Ovary (tissue), 9 donors: ENCODE data around the gene LUC7L3. TPM values are rescaled to one million over a fixed set of nuclear protein-coding genes. Genes with fewer than 3 reads are reported as not detected.

Experiments
- DNase-seq, 5 donors: peaks; one replicate each; pipeline ENCODE4 v3.0.0-alpha.2; 2019 to 2020
- H3K27ac ChIP-seq, 2 donors: fragments of 200-600 bp; one replicate each; pipeline versions ENCODE4 v1.5.1 to v1.8.0; 2019 to 2022
- H3K27me3 ChIP-seq: fragments of 200-600 bp; one replicate; pipeline ENCODE4 v1.8.0; 2022
- H3K36me3 ChIP-seq: fragments of 200-600 bp; sonication (generic); one replicate; pipeline ENCODE4 v1.5.1; 2019
- H3K4me1 ChIP-seq: one replicate; pipeline ENCODE4 v1.8.1; 2013; ENCODE audit warnings: mild to moderate bottlenecking, moderate library complexity; ENCODE audit not compliant: insufficient read depth
- H3K4me3 ChIP-seq: fragments of 200-600 bp; sonication (generic); one replicate; pipeline ENCODE4 v1.5.1; 2017
- H3K9me3 ChIP-seq, 2 donors: fragments of 200-600 bp in 1 of 2; sonication (generic) in 1 of 2; one replicate each; pipeline versions ENCODE4 v1.5.1 to v1.8.1; 2013 to 2019; ENCODE audit warnings: mild to moderate bottlenecking in 1 of 2, moderate library complexity in 1 of 2
- CTCF ChIP-seq, 3 donors: fragments of 450-650 bp in 2 of 3; fragments of 200-600 bp in 1 of 3; IDR thresholded peaks; one replicate each; pipeline versions ENCODE4 v1.5.1 to v1.8.0; 2016 to 2022; ENCODE audit warnings: antibody characterized with exemption in 3 of 3, mild to moderate bottlenecking in 1 of 3
- EP300 ChIP-seq: sonication (generic); formaldehyde crosslinking; IDR thresholded peaks from one replicate; pipeline ENCODE4 v1.6.1; 2017; ENCODE audit warnings: antibody characterized with exemption
- POLR2A ChIP-seq: fragments of 450-650 bp; IDR thresholded peaks from one replicate; pipeline ENCODE4 v1.6.1; 2017; ENCODE audit warnings: antibody characterized with exemption, mild to moderate bottlenecking, moderate library complexity
- WGBS, 3 donors: extraction: QIAGEN DNeasy Blood & Tissue Kit in 1 of 3; methylation state at CpG; one replicate each; pipeline versions ENCODE4 v1.1.5 to v1.1.7; 2013 to 2017; 5-methylcytosine and 5-hydroxymethylcytosine counted together
- intact Hi-C, 4 donors: fragments of 100-400 bp; cut with DNase I; formaldehyde crosslinking; loops; one replicate each; pipeline versions ENCODE4 v1.11.0 to v1.15.1; 2022 to 2023
- microRNA-seq, 3 donors: library from miRNA; unstranded; fragments of <30 nt; microRNA quantifications; one replicate each; pipeline versions ENCODE4 to v1.2.0, GENCODE V29; 2019 to 2020
- polyA plus RNA-seq, 2 donors: library from polyadenylated mRNA; stranded (reverse); fragments of 200-250 nt in 1 of 2; fragments of 350-450 nt in 1 of 2; fragmentation: Illumina TruSeq in 1 of 2; extraction: RNeasy Lipid Tissue Mini Kit (QIAGEN cat#74804) in 1 of 2; gene quantifications; one replicate each; pipeline ENCODE4 v1.2.3, GENCODE V29; 2013 to 2014
- small RNA-seq: library from RNA; depleted of rRNA; stranded (forward); fragments of <200 nt; gene quantifications from one replicate; pipeline ENCODE3, GENCODE V24; 2016
- total RNA-seq, 7 donors: library from RNA; depleted of rRNA in 2 of 7; stranded (reverse); fragments of >200 nt in 2 of 7; fragmentation: NEBNext Ultra II Directional in 3 of 7; extraction: Animal tissue kit (Norgen Biotek cat#: 25700) in 3 of 7; gene quantifications; one replicate each; pipeline versions ENCODE4 v1.1.0 to v1.2.4, GENCODE V29; 2016 to 2023
- donor health status: DM: no; HTN: no; CAD: no; lungs with moderate emphysema.
- donor health status: DM: no; HTN: no; CAD: no.
- donor health status: Bipolar disorder and iron deficiency.
- donor health status: DM: yes; HTN: yes; CAD: no.
- donor health status: DM: no; HTN: no; CAD: no.
- donor health status: DM: yes; HTN: yes; CAD: no.

LUC7L3 gene
- total and polyA plus RNA-seq, 9 donors: 96.5 to 172 (median 139) TPM

GRCh38 chr17:50805486-50805885, 86.1 kb downstream of the LUC7L3 start:
- Histone ChIP-seq H3K4me3 (no peak overlapping the region), H3K27me3 (no peaks in the 10 kb centered on the region), H3K36me3 (no peaks in the 10 kb centered on the region), H3K27ac (no peak overlapping the region), H3K9me3 (no peaks in the 10 kb centered on the region), H3K4me1 (peaks cover 3% of the 10 kb centered on the region)
- TF ChIP-seq CTCF (IDR thresholded peaks at IDR 0.05) (no peak), EP300 (no peak), POLR2A (no peak)
- intact Hi-C loops: no loop called here
- peak in 1 of 5 donors; percentile 58 for DNase-seq
- 40 to 45% (median 42%) methylated on average over 6 of the region's 6 CpGs for WGBS, 3 donors

Small RNA genes within 50 kb of the gene (microRNA-seq; reads per million reads assigned to microRNA genes)
- gene MIR8059: 0 reads per million in 3 donors

Small RNA genes within 50 kb of the gene (small RNA-seq; reads per million reads assigned to genes)
- gene AC005921.1: not detected
- not detected for gene MIR8059
- not detected for gene RF00019

Other genes starting within 250 kb of the LUC7L3 start
- 10 to 100 TPM; 21.2 to 48.0 (median 40.5) TPM for gene RSAD1, start 240.7 kb upstream of the LUC7L3 start, total RNA-seq
- gene RSAD1, start 240.7 kb upstream of the LUC7L3 start, polyA plus RNA-seq: 10 to 100 TPM; 24.2 to 26.2 TPM
- 1 to 10 TPM; 2.5 to 8.1 (median 4.5) TPM for gene MYCBPAP, start 211.2 kb upstream of the LUC7L3 start, total RNA-seq
- gene MYCBPAP, start 211.2 kb upstream of the LUC7L3 start, polyA plus RNA-seq: 1 to 10 TPM; 3.2 to 9.7 TPM
- gene EPN3, start 186.9 kb upstream of the LUC7L3 start, total RNA-seq: 10 to 100 TPM in 6 of 7 donors, 1 to 10 TPM in 1; 8.8 to 33.4 (median 22.4) TPM
- gene EPN3, start 186.9 kb upstream of the LUC7L3 start, polyA plus RNA-seq: 1 to 10 TPM; 6.2 to 7.3 TPM
- 10 to 100 TPM; 53.7 to 81.2 (median 62.6) TPM for gene SPATA20, start 172.4 kb upstream of the LUC7L3 start, total RNA-seq
- 10 to 100 TPM; 43.5 to 55.4 TPM for gene SPATA20, start 172.4 kb upstream of the LUC7L3 start, polyA plus RNA-seq
- 10 to 100 TPM in 3 of 7 donors, 1 to 10 TPM in 4; 1.9 to 39.1 (median 6.5) TPM for gene CACNA1G, start 158.9 kb upstream of the LUC7L3 start, total RNA-seq
- 1 to 10 TPM; 1.0 to 1.2 TPM for gene CACNA1G, start 158.9 kb upstream of the LUC7L3 start, polyA plus RNA-seq
- 10 to 100 TPM in 1 of 7 donors, 1 to 10 TPM in 6; 1.4 to 11.4 (median 5.2) TPM for gene ABCC3, start 84.7 kb upstream of the LUC7L3 start, total RNA-seq
- gene ABCC3, start 84.7 kb upstream of the LUC7L3 start, polyA plus RNA-seq: 10 to 100 TPM in 1 of 2 donors, 1 to 10 TPM in 1; 2.5 to 14.2 TPM
- gene ANKRD40, start 11.7 kb upstream of the LUC7L3 start, total RNA-seq: 10 to 100 TPM; 19.4 to 52.6 (median 42.1) TPM
- 10 to 100 TPM; 17.0 to 41.7 TPM for gene ANKRD40, start 11.7 kb upstream of the LUC7L3 start, polyA plus RNA-seq
- not detected for gene ANKRD40CL, start 47.9 kb downstream of the LUC7L3 start, total RNA-seq
- gene ANKRD40CL, start 47.9 kb downstream of the LUC7L3 start, polyA plus RNA-seq: not detected
- gene WFIKKN2, start 116.0 kb downstream of the LUC7L3 start, total RNA-seq: 100 to 1,000 TPM in 4 of 7 donors, 10 to 100 TPM in 3; 29.8 to 178 (median 107) TPM
- gene WFIKKN2, start 116.0 kb downstream of the LUC7L3 start, polyA plus RNA-seq: 10 to 100 TPM; 20.9 to 71.5 TPM
- gene TOB1, start 146.8 kb downstream of the LUC7L3 start, total RNA-seq: 100 to 1,000 TPM in 1 of 7 donors, 10 to 100 TPM in 6; 28.6 to 150 (median 79.2) TPM
- gene TOB1, start 146.8 kb downstream of the LUC7L3 start, polyA plus RNA-seq: 10 to 100 TPM; 19.6 to 49.3 TPM